Ishikawa (cell line): ENCODE measurements around the gene GATA3.

Source experiments
- CEBPB ChIP-seq: IDR thresholded peaks from 2 replicates; pipeline ENCODE4 v1.6.1; 2012
- EGR1 ChIP-seq: IDR thresholded peaks from 2 replicates; pipeline ENCODE4 v1.6.1; 2012
- EP300 ChIP-seq: IDR thresholded peaks from 2 replicates; pipeline ENCODE4 v1.6.1; 2012; ENCODE audit warnings: borderline replicate concordance
- FOXM1 ChIP-seq: IDR thresholded peaks from 2 replicates; pipeline ENCODE4 v1.6.1; 2012; ENCODE audit warnings: low read depth, borderline replicate concordance
- RAD21 ChIP-seq: IDR thresholded peaks from 2 replicates; pipeline ENCODE4 v1.6.1; 2012; ENCODE audit warnings: low read depth
- REST ChIP-seq: IDR thresholded peaks from 2 replicates; pipeline ENCODE4 v1.6.1; 2012; ENCODE audit warnings: low read depth, mild to moderate bottlenecking
- TAF1 ChIP-seq: IDR thresholded peaks from 2 replicates; pipeline ENCODE4 v1.6.1; 2012; ENCODE audit warnings: low read depth, mild to moderate bottlenecking
- TCF12 ChIP-seq: IDR thresholded peaks from 2 replicates; pipeline ENCODE4 v1.6.1; 2012; ENCODE audit warnings: low read depth
- TEAD4 ChIP-seq: IDR thresholded peaks from 2 replicates; pipeline ENCODE4 v1.6.1; 2012
- USF1 ChIP-seq: IDR thresholded peaks from 2 replicates; pipeline ENCODE4 v1.6.1; 2012
- YY1 ChIP-seq: IDR thresholded peaks from 2 replicates; pipeline ENCODE4 v1.6.1; 2012; ENCODE audit warnings: low read depth
- ZBTB7A ChIP-seq: IDR thresholded peaks from 2 replicates; pipeline ENCODE4 v1.6.1; 2012; ENCODE audit warnings: low read depth
- TF ChIP-seq, protein P1 (sequence below): IDR thresholded peaks from 2 replicates; pipeline ENCODE4 v1.6.1; 2012

GRCh38 chr10:8115618-8115980 is 61.1 kb downstream of the GATA3 start:
- TF ChIP-seq REST (no peak), EP300 (no peak), RAD21 (no peak), USF1 (no peak), EGR1 (no peak), FOXM1 (no peak), TCF12 (no peak), TAF1 (no peak), ZBTB7A (no peak), TEAD4 (no peak), CEBPB (no peak), YY1 (no peak)
- TF ChIP-seq, protein P1, sequence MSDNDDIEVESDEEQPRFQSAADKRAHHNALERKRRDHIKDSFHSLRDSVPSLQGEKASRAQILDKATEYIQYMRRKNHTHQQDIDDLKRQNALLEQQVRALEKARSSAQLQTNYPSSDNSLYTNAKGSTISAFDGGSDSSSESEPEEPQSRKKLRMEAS = no peak
